Measurements from ENCODE around the gene WNT3. TPM values are rescaled to one million over a fixed set of nuclear protein-coding genes. Genes with fewer than 3 reads are reported as not detected.

WNT3 gene
- total RNA-seq, 2 donors from 2014 or later, result 0.44 to 1.2 TPM

DNA sequence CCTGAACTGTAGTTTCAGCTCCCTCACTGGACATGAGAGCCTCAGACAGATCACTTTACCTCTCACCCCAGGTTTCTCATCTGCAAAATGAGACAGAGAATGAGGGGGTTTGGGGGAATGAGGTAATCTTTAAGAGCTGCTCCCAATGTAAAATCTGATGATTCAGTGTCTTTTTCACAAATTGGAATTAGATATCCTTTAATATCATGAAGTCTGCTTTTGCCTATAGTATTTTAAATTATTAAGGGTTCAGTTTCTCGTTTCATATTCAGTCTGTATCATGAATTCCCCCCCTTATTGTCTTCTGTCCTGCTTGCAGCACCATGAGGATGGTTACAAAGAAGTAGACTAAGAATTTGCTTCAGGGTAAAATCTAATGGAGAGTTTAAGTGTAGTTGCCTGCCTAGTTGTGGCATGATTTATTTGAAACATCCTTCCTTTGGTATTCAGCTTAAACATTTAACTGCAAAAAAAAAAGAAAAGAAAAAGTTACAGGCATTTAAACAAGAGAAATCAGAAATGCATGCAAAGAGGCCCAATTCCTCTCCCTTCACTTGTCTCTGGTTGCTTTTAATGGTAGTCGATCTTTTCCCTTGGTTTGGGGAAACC is 77.3 kb downstream of the WNT3 start:
- Histone ChIP-seq H3K4me1 (peaks cover 0 to 4% of the 10 kb centered on the region in 2 donors), H3K27me3 (no peaks in the 10 kb centered on the region), H3K36me3 (no peaks in the 10 kb centered on the region), H3K9me3 (no peaks in the 10 kb centered on the region), H3K4me3 (no peak overlapping the region), H3K27ac (no peak overlapping the region)
- TF ChIP-seq, protein P1, sequence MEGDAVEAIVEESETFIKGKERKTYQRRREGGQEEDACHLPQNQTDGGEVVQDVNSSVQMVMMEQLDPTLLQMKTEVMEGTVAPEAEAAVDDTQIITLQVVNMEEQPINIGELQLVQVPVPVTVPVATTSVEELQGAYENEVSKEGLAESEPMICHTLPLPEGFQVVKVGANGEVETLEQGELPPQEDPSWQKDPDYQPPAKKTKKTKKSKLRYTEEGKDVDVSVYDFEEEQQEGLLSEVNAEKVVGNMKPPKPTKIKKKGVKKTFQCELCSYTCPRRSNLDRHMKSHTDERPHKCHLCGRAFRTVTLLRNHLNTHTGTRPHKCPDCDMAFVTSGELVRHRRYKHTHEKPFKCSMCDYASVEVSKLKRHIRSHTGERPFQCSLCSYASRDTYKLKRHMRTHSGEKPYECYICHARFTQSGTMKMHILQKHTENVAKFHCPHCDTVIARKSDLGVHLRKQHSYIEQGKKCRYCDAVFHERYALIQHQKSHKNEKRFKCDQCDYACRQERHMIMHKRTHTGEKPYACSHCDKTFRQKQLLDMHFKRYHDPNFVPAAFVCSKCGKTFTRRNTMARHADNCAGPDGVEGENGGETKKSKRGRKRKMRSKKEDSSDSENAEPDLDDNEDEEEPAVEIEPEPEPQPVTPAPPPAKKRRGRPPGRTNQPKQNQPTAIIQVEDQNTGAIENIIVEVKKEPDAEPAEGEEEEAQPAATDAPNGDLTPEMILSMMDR (IDR thresholded peaks at IDR 0.05), result no peak
- DNase-seq (ENCODE audit: low spot score), result no peak

DNA sequence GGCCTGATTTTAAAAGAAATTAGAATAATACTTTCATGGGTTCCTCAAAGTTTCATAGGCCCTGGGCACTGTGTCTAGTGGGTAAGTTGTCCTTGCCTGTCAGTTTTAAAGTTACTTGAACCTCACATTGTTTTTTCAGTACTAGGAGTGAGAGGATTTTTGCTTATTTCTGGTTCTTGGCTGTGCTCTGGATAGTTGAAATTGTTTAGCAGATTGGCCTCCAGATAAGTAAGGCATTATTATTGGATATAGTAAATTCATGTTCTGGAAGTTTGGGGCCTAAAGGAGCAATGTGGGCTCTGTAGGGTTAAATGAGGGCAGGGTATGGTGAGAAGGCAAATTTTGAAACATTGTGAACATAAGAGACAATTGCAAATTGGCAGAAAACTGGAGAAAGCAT is 78.5 kb downstream of the WNT3 start:
- no peak for DNase-seq (ENCODE audit: low spot score)
- no peak overlapping the region for H3K27ac ChIP-seq
- H3K27me3 ChIP-seq, result no peaks in the 10 kb centered on the region
- H3K9me3 ChIP-seq, result no peaks in the 10 kb centered on the region
- no peak overlapping the region for H3K4me3 ChIP-seq
- no peaks in the 10 kb centered on the region for H3K36me3 ChIP-seq
- TF ChIP-seq, protein P1 (IDR thresholded peaks at IDR 0.05), result no peak
- peaks cover 0 to 4% of the 10 kb centered on the region in 2 donors for H3K4me1 ChIP-seq

DNA sequence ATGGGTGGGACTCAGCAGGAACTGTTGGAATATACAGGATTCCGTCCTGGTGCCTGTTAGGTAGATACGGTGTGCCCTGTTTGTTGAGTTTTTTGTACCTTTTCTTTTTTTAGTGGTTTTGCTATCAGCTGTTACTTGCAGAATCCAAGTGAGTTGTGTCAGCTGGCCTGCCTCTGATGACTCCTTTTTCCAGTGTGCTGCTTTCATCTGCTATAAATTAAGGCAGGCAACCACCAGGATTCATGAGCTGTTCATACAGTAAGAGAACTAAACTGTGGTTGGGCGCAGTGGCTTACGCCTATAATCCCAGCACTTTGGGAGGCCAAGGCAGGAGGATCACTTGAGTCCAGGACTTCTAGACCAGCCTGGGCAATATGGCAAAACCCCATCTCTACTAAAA is 79.9 kb downstream of the WNT3 start:
- no peaks in the 10 kb centered on the region for H3K36me3 ChIP-seq
- DNase-seq (ENCODE audit: low spot score), result no peak
- TF ChIP-seq, protein P1 (IDR thresholded peaks at IDR 0.05), result no peak

GRCh38 chr17:46737326-46737725 is 81.2 kb downstream of the WNT3 start:
- H3K4me3 ChIP-seq, result no peak overlapping the region
- H3K36me3 ChIP-seq, result no peaks in the 10 kb centered on the region
- H3K27me3 ChIP-seq, result no peaks in the 10 kb centered on the region
- no peak overlapping the region for H3K27ac ChIP-seq
- no peak for DNase-seq (ENCODE audit: low spot score)
- H3K9me3 ChIP-seq, result no peaks in the 10 kb centered on the region
- TF ChIP-seq, protein P1 (IDR thresholded peaks at IDR 0.05), result no peak
- H3K4me1 ChIP-seq, result peaks cover 0 to 1% of the 10 kb centered on the region in 2 donors

More for the DNA sequence above, 79.9 kb downstream of the WNT3 start:
- Histone ChIP-seq H3K9me3 (no peaks in the 10 kb centered on the region), H3K27ac (no peak overlapping the region), H3K27me3 (no peaks in the 10 kb centered on the region), H3K4me3 (no peak overlapping the region), H3K4me1 (peaks cover 0 to 4% of the 10 kb centered on the region in 2 donors)

DNA sequence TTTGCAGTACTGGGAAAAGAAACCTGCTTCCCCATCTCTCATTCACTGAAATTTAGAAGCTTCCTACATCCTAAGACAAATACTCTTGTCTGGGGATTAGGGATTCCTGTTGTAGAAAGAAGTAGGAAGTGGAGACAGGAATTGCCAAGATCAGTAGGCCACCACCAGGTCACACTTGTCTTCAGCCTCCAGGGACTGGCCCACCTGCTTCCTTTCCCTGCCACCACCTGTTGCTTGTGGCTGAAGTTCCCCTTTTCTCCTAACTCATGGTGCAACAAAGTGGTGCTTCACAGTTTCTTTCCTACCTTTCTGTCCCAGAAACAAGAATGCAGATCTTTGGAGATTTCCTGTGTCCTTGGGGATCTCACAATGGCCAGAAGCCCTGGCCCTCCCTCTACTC is 82.4 kb downstream of the WNT3 start:
- no peaks in the 10 kb centered on the region for H3K9me3 ChIP-seq
- H3K4me1 ChIP-seq, result no peaks in the 10 kb centered on the region
- H3K4me3 ChIP-seq, result no peak overlapping the region
- DNase-seq (ENCODE audit: low spot score), result no peak
- no peaks in the 10 kb centered on the region for H3K27me3 ChIP-seq
- TF ChIP-seq, protein P1 (IDR thresholded peaks at IDR 0.05), result no peak
- no peaks in the 10 kb centered on the region for H3K36me3 ChIP-seq
- no peak overlapping the region for H3K27ac ChIP-seq

Data from right atrium auricular region (tissue), 2 donors.